Bone marrow (tissue), 2 donors: ENCODE results near the gene GALNT5.
A peak's percentile ranks its signal among the peaks of the same experiment; 100 is the strongest.
"Not testable (repeated sequence)": the region's sequence is repeated elsewhere in the genome, so short reads cannot be mapped to it uniquely, and the experiment has no call there.

Experiments
- DNase-seq, 2 donors: peaks; one replicate each; lab custom pipeline; 2025; lab: John Stamatoyannopoulos, UW

GALNT5 gene

GRCh38 chr2:157327621-157328500 lies 70.4 kb downstream of the GALNT5 start:
- DNase-seq: peak; percentile 52 to 87

- DNase-seq: no peak
These were observed 72.0 kb downstream of the GALNT5 start for GRCh38 chr2:157329524-157329923.

GRCh38 chr2:157333304-157334047 lies 76.0 kb downstream of the GALNT5 start:
- DNase-seq: no peak

GRCh38 chr2:157334335-157334734 lies 76.8 kb downstream of the GALNT5 start:
- no peak for DNase-seq

GRCh38 chr2:157334797-157335196 lies 77.3 kb downstream of the GALNT5 start:
- no peak for DNase-seq

- peak in 1 of 2 donors; percentile 13 for DNase-seq
These were observed 78.9 kb downstream of the GALNT5 start for GRCh38 chr2:157336137-157337010.

GRCh38 chr2:157337978-157338377 lies 80.5 kb downstream of the GALNT5 start:
- no peak for DNase-seq

GRCh38 chr2:157339965-157340655 lies 82.6 kb downstream of the GALNT5 start:
- DNase-seq: no peak

- DNase-seq: not testable (repeated sequence)
These were observed 83.9 kb downstream of the GALNT5 start for GRCh38 chr2:157341381-157341780.

GRCh38 chr2:157345647-157346389 lies 88.3 kb downstream of the GALNT5 start:
- DNase-seq: no peak

- DNase-seq: no peak
These were observed 90.9 kb downstream of the GALNT5 start for GRCh38 chr2:157348291-157348921.

GRCh38 chr2:157349949-157350515 lies 92.5 kb downstream of the GALNT5 start:
- DNase-seq: no peak

- no peak for DNase-seq
These were observed 98.1 kb downstream of the GALNT5 start for GRCh38 chr2:157355618-157356017.

GRCh38 chr2:157359628-157360027 lies 102.1 kb downstream of the GALNT5 start:
- DNase-seq: no peak

GRCh38 chr2:157361526-157361925 lies 104.0 kb downstream of the GALNT5 start:
- no peak for DNase-seq

GRCh38 chr2:157362627-157363026 lies 105.1 kb downstream of the GALNT5 start:
- no peak for DNase-seq

- DNase-seq: no peak
These were observed 106.2 kb downstream of the GALNT5 start for GRCh38 chr2:157363612-157364101.
